HepG2 (cell line): Measurements from ENCODE around the gene MAGI1.

Experiments used
- HNF4A ChIP-seq: sonication (generic); formaldehyde crosslinking; IDR thresholded peaks from 2 replicates; pipeline ENCODE4 v1.4.0; 2020; ENCODE audit warnings: missing genetic modification reagents
- MXD4 ChIP-seq: IDR thresholded peaks from 2 replicates; pipeline ENCODE4 v1.6.1; 2016; ENCODE audit warnings: mild to moderate bottlenecking, missing biosample characterization, missing genetic modification reagents
- ZMYM4 ChIP-seq: sonication (generic); formaldehyde crosslinking; IDR thresholded peaks from 2 replicates; pipeline ENCODE4 v1.8.1; 2023; ENCODE audit warnings: mild to moderate bottlenecking, missing genetic modification reagents
- TF ChIP-seq, protein P1 (sequence below): sonication (generic); formaldehyde crosslinking; IDR thresholded peaks from 2 replicates; pipeline ENCODE4 v1.4.0; 2020; ENCODE audit warnings: missing genetic modification reagents

DNA sequence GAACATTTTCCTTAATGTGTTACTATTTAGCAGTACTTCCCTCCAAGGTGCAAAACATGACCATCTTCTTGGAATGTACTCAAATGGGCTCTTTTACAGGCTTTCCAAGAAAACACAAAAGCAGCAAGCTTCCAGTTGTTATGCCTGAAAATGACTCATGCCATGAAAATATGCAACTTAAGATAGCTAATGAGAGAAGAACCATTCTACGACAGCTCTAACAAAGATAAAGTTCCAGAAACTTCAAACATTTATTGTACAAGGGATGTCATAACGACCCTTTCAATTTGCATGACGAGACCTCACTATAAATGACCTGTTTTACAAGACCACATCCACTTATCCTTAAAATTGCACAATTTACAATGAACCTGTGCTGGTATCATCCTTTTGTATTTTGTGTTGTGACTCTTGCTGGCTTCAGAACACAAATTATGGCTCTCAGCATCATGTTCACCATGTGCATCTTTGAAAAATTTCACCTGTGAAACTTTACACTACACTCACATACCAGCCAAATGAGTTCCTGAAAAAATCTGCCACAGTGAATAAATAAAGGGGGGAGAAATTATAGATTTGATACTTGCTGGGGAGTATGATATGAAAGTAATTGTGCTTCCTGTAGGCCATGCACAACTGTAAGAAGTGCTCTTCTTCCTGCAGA, 433.7 kb downstream of the MAGI1 start:
- TF ChIP-seq MXD4 (CRISPR knock-in tag) (no peak), HNF4A (CRISPR knock-in tag) (no peak), ZMYM4 (CRISPR knock-in tag) (no peak)
- TF ChIP-seq, protein P1, sequence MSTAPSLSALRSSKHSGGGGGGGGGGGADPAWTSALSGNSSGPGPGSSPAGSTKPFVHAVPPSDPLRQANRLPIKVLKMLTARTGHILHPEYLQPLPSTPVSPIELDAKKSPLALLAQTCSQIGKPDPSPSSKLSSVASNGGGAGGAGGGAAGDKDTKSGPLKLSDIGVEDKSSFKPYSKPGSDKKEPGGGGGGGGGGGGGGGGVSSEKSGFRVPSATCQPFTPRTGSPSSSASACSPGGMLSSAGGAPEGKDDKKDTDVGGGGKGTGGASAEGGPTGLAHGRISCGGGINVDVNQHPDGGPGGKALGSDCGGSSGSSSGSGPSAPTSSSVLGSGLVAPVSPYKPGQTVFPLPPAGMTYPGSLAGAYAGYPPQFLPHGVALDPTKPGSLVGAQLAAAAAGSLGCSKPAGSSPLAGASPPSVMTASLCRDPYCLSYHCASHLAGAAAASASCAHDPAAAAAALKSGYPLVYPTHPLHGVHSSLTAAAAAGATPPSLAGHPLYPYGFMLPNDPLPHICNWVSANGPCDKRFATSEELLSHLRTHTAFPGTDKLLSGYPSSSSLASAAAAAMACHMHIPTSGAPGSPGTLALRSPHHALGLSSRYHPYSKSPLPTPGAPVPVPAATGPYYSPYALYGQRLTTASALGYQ, result no peak
